GM18907 (cell line): ENCODE measurements around the gene MPI.
A peak's percentile ranks its signal among the peaks of the same experiment; 100 is the strongest.

ENCODE experiments used
- ATAC-seq: cut with Tn5 transposase; IDR thresholded peaks from one replicate; pipeline ENCODE4 v1.9.1; 2021; ENCODE audit warnings: mild to moderate bottlenecking, moderate library complexity; ENCODE audit not compliant: unreplicated experiment

The MPI gene, protein sequence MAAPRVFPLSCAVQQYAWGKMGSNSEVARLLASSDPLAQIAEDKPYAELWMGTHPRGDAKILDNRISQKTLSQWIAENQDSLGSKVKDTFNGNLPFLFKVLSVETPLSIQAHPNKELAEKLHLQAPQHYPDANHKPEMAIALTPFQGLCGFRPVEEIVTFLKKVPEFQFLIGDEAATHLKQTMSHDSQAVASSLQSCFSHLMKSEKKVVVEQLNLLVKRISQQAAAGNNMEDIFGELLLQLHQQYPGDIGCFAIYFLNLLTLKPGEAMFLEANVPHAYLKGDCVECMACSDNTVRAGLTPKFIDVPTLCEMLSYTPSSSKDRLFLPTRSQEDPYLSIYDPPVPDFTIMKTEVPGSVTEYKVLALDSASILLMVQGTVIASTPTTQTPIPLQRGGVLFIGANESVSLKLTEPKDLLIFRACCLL

DNA sequence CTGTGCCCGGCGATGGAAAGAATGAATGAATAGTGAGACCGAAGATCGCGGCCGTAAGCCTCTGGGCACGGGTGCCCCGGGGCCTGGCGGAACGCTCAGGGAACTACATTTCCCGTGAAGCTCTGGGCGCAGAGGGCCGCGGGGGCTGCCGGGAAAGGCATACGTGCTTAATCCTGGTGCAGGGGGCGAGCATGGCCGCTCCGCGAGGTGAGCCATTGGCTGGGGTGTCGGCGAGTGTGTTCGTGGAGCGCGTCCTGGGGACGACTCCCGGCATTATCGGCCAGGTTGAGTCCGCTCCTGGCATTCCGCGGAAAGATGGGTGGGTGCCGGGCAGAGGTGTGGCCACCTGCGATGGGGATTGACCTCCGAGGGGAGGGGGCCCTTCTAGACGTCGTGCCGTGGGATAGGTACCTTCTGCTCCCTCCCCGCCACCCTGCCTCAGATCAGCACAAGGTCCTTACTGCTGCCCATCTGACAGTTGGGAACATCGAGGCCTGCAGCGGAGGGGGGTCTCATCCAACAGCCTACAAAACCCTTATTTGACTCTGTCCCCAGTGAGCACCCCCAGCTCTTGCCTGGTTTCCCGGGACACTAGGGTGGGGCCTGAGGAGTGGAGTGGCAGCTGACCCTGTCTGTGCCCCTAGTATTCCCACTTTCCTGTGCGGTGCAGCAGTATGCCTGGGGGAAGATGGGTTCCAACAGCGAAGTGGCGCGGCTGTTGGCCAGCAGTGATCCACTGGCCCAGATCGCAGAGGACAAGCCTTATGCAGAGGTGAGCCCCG, at the start of gene MPI:
TSS of gene MPI (plus strand) at position 160 of the 782 bp plus-strand sequence. CDS start at position 192, 32 bp downstream.
- peak; percentile 89 for ATAC-seq

DNA sequence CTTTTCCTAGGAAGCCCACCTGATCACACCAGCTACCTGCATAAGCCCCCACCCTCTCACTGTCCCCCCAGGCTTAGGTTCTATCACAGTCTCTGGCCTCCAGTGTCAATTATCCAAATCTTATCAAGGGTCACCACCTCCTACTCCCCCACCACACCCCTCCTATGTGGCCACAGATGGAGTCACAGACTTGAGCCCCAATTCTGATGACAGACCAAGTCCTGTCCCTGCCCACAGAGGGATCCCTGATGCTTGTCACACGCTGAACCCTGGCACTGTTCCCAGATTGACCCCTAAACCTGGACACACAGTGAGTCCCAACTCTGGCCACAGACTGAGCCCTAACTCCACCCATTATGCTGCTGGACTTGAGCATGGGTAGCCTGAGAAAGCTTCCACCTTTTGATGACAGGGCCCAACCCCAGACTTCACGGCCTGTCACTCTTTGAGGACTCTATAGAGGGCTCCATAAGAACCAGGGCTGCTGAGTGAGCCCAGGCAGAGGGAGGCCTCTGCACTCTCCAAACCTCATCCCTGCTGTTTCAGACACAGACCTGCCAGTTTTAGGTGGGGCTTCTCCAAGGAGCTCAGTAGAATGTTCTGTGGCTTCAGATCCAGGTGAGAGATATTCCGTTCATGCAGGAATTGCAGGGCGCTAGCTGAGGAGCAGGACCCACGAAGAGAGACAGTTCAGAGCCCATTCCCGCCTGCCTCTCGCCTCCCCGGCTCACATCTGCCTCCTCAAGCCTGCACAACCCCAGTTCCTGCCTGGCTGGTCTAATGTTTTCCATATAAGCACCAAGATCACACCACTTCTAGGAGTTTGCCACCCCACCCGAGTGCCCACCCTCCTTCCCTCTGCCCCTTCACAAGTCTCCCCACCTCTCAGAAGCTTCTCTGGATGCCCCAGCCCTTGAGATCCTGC, 48.7 kb upstream of the MPI start:
- no peak for ATAC-seq

DNA sequence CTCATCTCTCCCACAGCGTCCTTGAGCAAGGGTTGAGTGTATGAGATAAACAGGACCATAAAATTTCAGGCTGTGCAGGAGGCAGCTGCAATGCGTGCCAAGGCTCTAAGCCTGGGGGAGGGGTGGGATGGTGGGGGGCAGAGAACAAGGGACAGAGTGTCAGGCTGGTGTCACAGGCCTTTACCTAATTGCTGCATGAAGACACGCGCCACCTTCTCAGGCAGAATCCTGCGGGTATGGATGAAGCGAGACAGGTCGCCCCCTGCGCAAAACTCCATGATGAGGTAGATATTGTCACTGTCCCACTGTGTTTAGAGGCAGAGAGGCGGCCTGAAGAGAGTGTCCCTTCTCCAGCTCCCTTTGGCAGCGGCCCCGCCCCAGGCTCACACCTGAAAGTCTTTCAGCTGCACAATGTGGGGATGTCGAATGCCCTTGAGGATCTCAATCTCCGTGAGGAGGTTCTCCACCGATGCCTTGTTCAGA, 47.9 kb upstream of the MPI start:
- no peak for ATAC-seq

DNA sequence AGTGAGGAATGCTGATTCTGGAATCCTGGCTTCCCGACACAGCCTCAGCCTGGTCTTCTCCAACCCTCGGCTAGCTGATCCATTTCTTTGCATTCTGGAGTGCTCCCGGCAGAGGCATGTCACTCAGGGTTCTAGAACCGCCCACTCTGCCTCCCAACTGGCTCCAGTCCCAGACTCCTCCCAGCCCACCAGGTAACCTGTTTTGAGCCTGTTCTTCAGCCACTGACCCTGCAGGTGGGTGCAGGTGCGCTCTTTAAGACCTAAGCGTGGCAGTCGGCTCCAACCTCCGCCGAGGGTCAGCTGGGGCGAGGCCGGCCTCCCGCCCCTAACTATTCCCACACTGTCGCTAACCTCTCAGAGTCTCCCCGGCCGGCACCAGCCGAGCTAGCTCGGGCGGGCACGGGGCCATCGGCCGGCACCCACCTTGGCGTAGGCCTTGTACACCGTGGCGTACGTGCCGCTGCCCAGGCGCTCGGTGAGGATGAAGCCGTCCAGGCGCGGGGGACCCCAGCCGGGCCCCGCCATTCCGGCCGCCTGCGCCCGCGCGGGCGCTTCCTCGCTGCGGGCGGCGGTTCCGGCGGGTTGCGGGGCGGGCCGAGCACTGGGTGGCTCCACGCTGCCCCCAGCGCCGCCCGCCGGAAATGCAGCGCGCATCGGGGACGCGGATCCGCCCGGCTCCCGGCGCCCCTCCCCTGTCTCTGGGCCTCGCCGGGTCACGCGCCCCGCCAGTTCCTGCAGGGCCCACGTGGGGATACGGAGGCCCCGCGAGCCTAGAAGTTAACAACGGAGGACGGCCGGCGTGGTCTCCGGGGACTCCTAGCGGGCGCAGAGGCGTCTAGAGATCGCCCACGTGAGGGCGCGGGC, 47.0 kb upstream of the MPI start, which contains the start of gene ULK3:
TSS of gene ULK3 (minus strand) at position 576 of the 864 bp plus-strand sequence. CDS start at position 525, 51 bp downstream.
- peak; percentile 78 for ATAC-seq

DNA sequence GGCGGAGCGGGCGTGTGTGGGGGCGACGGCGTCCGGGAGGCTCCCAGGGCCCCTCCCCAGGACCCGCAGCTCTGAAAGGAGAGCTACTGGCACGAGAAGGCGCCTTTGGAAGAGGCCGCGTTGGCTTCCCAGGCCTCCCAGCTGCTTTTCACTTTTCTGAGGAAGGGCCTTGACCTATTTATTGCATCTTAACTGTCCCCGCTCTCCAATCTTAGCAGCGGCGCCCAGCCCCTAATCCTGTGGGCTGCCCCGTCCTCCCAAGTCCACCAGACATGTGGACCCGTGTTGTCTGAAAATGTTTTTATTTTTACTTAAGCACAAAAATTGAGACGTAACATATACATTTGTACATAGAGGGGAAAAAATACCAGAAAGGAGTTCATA, 46.4 kb upstream of the MPI start:
- no peak for ATAC-seq

DNA sequence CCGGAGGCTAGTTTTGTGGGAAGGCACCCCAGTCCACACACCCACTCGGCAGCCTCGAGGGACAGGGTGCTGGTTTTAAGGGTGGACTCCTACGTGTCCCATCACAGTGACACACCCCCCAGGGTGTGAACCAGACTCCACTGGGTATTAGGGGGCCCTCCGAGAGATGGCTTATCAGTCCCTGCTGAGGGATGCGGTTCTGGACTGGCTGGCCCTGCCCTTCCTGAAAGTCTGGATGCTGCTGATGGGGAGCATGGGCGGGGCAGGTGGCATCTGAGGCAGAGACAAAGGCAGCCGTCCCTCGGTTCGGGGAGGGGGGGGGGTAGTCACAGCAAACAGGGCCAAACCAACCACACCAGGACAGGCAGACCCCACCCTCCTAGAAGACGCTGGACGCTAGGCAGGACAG, 45.9 kb upstream of the MPI start:
- ATAC-seq: no peak

DNA sequence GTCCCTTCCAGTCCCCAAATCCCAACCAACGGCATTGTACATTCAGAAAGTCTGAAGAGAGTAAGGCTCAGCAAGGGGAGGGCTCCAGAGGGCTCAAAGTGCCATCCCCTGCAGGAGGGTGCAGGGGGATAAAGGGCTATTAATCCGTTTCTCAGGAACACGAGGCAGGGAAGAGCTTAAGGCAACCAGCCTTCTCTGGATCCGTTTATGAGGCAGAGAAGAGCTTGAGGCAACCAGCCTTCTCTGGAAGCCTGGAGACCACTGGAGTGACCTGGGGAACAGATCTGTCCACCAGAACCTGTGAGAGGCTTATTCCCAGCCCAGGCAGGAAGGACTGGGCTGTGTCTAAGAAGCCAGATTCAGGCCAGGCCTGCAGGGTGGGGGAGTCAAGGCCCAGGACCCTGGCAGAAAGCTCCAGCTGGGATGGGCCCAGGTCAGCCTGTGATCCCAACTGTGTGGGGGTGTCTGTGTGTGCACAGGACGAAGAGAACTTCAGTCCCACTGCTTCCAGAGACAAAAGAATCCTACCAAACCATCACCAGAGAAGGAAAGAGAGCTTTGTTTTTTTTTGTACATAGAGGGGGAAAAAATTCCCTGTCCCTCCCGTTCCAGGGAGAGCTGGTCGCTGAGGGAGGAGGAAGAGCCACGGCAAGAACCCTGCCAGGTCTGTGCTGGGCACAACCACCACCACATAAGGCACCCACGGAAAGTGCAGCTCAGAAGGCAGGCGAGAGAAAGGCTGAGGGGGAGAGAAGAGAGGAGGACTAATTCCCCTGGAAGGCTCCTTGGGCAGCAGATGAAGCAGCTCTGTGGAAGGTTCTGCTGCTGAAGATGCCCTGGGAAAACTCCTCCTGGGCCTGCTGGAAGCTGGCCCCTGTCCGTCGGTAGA, 45.3 kb upstream of the MPI start:
- no peak for ATAC-seq

DNA sequence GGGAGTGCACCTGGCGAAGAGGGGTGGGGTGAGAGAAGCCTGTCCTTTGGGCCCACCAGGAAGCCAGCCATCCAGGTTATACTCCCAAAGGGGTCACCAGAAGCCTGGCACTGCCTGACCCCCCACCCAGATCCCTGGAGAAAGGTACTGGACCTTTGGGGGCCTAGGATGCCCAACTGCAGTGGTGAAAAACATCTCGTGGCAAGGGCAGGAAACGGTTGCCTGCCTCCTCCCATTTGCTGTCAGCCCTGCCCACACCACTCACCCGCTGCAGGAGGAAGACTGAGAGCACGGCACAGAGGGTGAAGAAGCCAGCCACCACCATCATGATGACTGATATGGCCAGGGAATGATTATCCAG, 44.7 kb upstream of the MPI start:
- no peak for ATAC-seq

DNA sequence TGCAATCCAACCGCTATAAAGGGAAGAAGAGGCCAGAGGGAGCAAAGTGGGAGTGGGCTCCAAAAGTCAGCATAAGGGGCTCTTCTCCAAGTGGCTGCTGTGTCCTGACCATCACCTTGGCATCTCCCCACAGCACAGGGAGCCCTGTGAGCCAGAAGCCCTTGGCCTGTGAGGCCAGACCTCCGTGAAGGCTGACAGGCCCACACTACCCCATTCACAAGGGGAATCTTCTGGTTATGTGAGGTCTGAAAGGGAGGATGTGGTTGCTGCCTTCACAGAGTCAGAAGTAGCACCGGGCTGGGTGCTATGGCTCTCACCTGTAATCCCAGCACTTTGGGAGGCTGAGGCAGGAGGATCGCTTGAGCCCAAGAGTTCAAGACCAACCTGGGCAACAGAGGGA, 44.3 kb upstream of the MPI start:
- ATAC-seq: no peak

DNA sequence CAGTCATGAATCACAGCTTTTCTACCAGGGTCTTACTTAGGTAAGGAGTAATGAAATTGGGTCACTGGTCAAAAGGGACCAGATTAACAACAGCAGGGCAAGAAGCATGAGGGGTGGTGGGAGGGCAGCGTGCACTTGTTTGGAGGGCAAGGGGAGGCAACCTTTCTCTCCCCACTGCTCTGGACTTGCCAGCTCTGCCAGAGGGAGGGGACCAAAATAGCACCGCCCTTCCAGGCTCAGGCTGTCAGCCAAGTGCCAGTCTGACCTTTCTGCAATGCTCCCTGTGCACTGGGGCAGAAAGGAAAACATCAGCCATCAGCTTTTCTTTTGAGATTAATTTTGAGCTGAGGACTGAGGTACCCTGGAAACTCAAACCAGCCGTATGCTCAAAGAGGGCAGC, 42.4 kb upstream of the MPI start:
- no peak for ATAC-seq

DNA sequence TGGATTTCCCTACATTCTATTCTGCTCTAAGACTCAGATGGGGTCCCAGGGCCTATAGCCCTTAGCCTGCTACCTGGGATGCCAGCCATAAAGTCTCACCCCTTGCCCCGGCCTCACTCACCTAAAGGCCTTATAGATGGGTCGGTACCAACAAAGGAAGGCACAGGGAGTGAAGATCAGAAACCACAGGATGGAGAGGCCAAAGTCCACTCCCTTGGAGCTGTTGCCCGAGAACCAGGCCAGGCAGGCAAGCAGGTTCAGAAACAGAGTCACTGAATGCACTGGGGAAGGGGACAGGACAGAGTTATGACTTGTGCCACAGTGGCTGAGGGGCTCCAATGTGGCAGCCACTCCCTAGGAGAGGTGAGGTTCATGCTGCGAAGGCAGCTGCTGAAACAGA, 39.4 kb upstream of the MPI start:
- ATAC-seq: no peak

DNA sequence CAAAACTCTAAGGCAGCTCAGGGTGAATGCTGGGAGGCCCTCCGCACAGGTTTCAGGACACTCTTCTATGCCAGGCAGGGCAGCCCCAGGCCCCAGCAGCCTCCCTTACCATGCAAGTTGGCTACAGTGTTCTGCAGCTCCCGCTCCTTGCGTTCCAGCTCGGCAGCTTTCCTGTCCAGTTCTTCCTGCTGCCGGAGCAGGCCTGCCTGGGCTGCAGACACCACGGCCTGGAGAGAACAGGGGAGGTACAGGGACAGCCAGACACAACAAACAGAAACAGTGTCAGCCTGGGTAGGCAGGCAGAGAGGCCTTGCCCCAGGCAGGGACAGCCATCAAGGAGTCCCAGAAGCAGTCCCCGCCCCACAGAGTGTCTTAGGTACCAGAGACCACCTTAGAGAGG, 37.9 kb upstream of the MPI start:
- ATAC-seq: no peak

DNA sequence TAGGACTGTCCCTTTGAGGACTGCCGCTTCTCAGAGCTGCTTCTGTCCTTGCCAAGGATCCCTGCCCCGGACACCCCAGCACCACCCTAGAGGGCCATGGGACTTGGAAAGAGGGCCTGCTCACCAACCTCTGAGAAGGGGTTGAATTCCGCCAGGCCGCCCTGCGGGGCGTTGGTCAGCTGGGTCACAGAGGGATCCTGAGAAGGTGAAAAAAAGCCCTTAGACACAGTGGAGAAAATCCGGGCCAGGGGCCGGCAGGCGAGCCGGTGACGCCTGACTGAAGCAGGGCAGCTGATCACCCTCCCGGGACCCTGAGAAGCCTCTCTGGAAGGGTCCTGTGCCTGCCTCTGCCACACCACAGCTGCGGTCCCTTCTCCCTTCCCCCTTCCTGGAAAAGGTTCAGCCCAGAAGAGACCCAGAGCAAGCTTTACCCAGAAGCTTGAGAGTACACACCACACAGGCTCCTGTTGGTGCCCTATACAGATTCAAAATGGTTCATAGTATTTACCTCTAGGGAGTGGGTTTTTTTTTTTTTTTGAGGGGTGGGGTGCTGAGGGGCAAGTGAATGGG, 35.3 kb upstream of the MPI start:
- ATAC-seq: no peak

DNA sequence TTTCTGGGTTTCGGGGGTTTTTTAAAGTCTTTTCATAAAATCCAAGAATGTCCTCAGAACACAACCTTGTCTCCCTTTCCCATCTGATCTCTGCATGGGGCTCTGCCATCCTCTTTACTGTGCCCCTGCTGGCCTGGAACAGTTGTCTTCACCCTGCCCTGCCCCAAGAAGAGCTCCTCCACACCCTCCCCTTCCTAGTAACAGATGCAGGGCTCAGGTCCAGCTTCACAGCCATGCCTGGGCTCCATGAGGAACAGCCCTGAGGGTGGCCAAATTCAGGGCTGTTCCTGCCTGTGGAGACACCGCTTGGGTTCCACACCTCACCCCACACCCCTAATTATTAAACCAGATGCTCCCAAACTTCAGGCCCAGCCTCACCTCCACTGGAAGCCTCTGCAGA, 34.0 kb upstream of the MPI start:
- no peak for ATAC-seq

DNA sequence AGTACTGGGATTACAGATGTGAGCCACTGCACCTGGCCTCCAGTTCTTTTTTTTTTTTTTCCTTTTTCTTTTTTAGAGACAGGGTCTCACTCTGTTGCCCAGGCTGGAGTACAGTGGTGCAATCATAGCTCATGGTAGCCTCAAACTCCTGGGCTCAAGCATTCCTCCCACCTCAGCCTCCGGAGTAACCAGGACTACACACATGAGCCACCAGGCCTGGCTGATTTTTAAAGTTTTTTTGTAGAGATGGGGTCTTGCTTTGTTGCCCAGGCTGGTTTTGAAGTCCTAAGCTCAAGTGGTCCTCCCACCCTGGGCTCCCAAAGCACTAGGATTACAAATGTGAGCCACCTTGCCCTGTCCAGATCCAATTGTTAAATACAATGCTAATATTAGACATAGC, 33.3 kb upstream of the MPI start:
- ATAC-seq: no peak

DNA sequence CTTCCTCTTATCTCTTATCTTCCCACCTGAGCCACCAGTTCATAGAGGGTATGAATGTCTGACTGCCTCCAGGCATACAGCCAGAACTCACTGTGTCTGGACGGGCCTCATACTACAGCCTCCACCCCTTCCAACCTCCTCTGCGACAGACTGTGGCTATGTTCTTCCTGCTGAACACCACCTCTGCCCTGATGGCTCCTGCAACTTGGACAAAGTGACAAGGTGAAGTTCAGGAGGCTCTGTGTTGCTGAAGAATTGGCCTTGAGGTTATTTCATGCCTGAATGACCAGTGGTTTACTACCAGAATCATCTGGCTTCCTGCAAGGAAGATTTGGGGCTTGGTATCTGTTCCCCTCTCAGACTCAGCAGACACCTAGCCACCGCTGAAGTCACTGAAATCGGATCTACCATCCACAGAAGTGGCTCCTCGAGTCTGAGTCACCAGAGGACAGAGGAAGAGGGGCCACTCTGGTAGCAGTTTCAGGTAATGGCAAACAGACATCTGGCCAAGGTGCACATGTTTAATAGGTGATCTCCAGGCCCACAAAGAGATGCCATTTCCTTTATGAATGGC, 32.7 kb upstream of the MPI start:
- peak; percentile 71 for ATAC-seq

DNA sequence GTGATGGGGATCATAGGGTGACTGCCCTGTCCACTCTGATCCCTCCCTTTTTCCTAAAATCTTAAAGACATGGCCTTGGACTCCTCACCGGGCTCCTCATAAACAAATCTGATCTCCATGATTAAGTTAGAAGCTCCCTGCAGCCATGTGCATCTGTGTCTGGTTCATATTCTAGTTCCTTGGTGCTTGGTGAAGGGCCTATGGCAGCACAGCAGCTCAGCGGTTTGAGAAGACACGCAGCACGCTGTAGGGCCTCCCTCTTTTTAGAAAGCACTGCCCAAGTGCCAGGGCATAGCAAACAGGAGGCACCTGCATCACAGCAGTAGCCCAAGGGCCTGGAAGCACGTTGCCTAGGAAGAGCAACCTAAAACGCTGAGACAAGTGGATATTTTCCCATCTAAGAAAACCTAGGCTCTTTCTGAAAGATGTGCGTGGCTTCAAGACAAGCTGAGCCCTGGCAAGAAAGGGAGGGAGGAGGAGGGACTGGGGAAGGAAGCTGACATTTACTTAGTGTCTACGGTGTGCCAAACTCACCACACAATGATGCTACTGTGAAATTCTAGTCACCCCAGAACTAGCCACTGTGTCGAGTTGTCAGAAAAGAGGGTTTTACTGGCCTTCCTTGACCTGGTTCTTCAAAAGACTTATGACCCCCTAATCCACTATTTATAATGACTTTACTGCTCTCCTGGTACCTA, 32.0 kb upstream of the MPI start:
- ATAC-seq: peak; percentile 23

DNA sequence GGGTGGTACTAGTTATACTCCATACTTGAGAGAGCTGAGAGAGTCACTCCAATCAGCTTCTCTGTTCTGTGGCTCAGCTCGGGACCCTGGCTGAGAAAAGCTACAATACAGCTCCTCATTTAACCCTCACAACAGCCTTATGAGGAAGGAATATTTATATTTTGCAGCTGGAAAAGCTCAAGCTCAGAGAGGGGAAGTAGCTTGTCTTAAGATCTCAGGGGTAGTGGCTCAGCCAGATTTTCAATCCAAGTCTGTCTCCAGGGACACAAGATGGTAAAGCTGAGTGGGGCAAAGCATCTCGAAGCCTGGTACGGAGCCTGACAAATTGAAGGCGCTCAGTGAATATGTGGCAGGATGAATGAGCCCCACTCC, 31.5 kb upstream of the MPI start:
- no peak for ATAC-seq
